Measurements from ENCODE around the gene FSTL5.

The FSTL5 gene

DNA sequence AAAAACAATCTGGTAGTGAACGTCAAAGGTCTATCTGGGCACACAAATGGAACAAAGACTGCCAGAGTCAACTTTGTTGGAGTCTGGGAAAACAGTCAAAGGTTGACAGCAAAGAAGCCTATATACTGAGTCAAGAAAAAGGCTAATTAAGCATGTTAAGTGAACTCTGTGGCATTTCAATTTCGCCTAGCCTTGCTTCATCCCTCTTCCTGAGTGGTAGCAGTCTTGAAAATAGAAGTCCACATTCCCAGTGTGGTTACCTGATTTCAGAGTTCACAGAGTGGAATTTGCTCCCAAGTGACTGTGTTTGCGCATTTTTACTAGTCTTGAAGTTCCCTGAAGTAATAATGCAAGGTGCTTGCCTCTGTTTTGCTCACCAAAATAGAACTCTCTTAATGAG is 760.0 kb downstream of the FSTL5 start:
- no peak overlapping the region for H3K4me3 ChIP-seq (ENCODE audit: low read depth, low read length)
- no peak for DNase-seq (ENCODE audit: low read depth)
- TF ChIP-seq, protein P1, sequence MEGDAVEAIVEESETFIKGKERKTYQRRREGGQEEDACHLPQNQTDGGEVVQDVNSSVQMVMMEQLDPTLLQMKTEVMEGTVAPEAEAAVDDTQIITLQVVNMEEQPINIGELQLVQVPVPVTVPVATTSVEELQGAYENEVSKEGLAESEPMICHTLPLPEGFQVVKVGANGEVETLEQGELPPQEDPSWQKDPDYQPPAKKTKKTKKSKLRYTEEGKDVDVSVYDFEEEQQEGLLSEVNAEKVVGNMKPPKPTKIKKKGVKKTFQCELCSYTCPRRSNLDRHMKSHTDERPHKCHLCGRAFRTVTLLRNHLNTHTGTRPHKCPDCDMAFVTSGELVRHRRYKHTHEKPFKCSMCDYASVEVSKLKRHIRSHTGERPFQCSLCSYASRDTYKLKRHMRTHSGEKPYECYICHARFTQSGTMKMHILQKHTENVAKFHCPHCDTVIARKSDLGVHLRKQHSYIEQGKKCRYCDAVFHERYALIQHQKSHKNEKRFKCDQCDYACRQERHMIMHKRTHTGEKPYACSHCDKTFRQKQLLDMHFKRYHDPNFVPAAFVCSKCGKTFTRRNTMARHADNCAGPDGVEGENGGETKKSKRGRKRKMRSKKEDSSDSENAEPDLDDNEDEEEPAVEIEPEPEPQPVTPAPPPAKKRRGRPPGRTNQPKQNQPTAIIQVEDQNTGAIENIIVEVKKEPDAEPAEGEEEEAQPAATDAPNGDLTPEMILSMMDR (IDR thresholded peaks at IDR 0.05; ENCODE audit: low read depth, low read length, missing control alignments): no peak
- in situ Hi-C loops (cut with HindIII; ENCODE audit: low sequenced_read_pairs): no loop called here

DNA sequence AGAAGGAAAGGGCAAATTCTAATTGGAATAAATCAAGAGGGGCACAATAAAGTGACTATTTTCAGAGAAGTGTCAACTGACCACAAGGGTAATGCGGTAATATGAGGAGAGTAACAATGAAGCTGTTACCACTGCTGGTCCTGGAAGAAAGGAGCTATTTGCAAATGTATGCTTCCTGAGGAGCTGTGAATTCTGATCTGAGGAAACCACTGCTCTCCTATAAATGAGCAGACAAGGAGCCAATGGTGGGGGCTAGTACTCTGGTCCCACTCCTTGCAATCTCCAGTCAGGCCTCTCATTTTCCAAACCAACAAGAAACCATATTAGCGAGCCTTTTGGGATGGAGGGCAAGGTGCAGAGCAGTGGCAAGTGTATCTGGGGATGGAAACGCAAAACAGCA is 770.2 kb downstream of the FSTL5 start:
- no peak overlapping the region for H3K4me3 ChIP-seq (ENCODE audit: low read depth, low read length)
- in situ Hi-C loops (cut with HindIII; ENCODE audit: low sequenced_read_pairs): no loop called here
- TF ChIP-seq, protein P1 (IDR thresholded peaks at IDR 0.05; ENCODE audit: low read depth, low read length, missing control alignments): no peak
- no peak for DNase-seq (ENCODE audit: low read depth)

DNA sequence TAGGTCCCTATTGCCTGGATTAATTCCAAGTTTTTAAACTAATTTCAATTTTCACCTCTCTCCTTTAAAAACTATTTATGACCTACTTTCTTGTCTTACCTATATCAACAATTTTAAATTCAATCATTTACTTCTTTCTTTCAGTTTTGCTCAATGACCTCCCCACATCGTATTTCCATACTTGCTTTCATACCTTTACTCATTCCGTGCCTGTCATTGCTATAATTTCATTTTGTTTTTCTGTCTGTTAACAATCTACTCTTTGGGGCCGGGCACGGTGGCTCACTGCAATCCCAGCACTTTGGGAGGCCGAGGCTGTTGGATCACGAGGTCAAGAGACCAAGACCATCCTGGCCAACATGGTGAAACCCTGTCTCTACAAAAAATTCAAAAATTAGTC is 781.1 kb downstream of the FSTL5 start:
- no peak for DNase-seq (ENCODE audit: low read depth)
- no peak overlapping the region for H3K4me3 ChIP-seq (ENCODE audit: low read depth, low read length)
- in situ Hi-C loops (cut with HindIII; ENCODE audit: low sequenced_read_pairs): no loop called here

DNA sequence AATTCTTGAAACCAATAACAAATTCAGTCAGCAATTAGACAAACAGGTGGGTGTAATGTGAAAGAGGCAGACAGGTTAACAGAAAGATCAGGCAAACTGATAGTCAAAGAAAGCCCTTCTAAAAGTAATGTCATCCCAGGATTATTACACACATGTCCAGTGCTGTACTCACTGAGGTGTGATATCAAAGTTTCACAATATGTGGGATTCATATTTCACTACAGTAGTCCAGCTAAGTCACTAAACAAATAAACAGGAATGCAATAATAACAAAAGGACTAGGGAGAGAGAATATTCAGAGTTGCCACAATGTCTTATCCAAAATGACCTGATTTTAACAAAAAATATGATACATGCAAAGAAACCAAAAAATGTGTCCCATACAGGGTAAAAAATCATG is 787.5 kb downstream of the FSTL5 start:
- DNase-seq (ENCODE audit: low read depth): no peak
- TF ChIP-seq, protein P1 (IDR thresholded peaks at IDR 0.05; ENCODE audit: low read depth, low read length, missing control alignments): no peak
- in situ Hi-C loops (cut with HindIII; ENCODE audit: low sequenced_read_pairs): no loop called here
- H3K4me3 ChIP-seq (ENCODE audit: low read depth, low read length): no peak overlapping the region

More for the DNA sequence above, 781.1 kb downstream of the FSTL5 start:
- TF ChIP-seq, protein P1 (IDR thresholded peaks at IDR 0.05; ENCODE audit: low read depth, low read length, missing control alignments): no peak

DNA sequence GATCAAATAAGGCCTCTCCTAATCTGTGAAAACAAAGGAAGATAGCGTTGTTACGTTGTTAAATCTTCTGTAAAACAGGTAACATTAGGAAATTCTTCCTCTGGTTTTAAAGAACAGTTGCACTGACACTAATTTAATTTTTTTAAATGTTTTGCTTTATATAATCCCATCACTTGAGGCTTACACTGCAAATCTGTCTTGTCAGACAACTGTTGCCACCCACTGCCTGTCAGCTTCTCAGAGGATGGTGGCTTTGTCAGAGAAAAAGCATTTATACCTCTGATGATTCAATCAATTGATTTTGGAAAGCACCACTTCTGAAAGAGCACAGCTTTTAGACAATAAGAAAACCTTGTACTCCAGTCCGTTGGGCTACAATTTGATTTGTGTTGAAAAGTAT is 799.1 kb downstream of the FSTL5 start:
- DNase-seq (ENCODE audit: low read depth): no peak

DNA sequence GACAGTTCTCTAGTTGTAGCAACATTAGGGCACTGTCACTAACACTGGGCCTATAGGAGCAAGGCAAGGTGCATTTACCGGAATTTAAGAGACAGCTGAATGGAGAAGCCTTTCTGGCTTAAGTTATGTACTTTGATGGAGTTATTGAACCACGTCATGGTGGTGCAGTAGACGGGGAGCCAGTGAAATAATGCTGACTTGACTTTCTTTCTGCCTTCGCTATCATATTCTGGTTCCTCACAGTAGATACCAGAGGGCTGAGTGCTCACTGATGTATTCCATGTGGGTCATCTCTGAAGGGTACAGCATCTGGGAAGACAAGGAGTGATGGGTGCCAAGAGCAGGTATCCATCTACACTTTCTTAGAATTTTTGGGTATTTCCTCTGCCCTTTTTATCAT is 802.8 kb downstream of the FSTL5 start:
- TF ChIP-seq, protein P1 (IDR thresholded peaks at IDR 0.05; ENCODE audit: low read depth, low read length, missing control alignments): no peak
- DNase-seq (ENCODE audit: low read depth): no peak
- in situ Hi-C loops (cut with HindIII; ENCODE audit: low sequenced_read_pairs): no loop called here
- no peak overlapping the region for H3K4me3 ChIP-seq (ENCODE audit: low read depth, low read length)

More for the DNA sequence above, 799.1 kb downstream of the FSTL5 start:
- H3K4me3 ChIP-seq (ENCODE audit: low read depth, low read length): no peak overlapping the region
- in situ Hi-C loops (cut with HindIII; ENCODE audit: low sequenced_read_pairs): no loop called here
- TF ChIP-seq, protein P1 (IDR thresholded peaks at IDR 0.05; ENCODE audit: low read depth, low read length, missing control alignments): no peak

DNA sequence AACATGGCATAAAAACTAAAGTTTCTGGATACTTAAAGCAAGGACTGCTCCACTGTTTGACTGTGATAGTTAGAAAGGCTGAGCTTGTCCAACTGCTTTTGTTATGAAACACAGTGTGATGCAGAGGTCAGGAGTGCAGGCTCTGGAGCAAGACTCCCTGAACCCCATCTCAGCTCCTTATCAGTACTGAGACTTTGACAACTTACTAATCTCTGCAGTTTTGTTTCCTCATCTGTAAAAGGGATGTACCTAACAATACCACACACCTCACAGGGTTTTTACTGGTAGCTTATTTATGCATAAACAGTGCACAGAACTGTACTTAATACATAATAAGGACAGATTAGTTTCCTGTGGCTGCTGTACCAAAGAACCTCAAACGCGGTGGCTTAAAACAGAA is 804.3 kb downstream of the FSTL5 start:
- DNase-seq (ENCODE audit: low read depth): no peak
- TF ChIP-seq, protein P1 (IDR thresholded peaks at IDR 0.05; ENCODE audit: low read depth, low read length, missing control alignments): no peak
- no peak overlapping the region for H3K4me3 ChIP-seq (ENCODE audit: low read depth, low read length)
- in situ Hi-C loops (cut with HindIII; ENCODE audit: low sequenced_read_pairs): no loop called here
